ENCODE measurements around the gene TRIM10.
"Not testable (repeated sequence)": the region's sequence is repeated elsewhere in the genome, so short reads cannot be mapped to it uniquely, and the experiment has no call there.

The TRIM10 gene

DNA sequence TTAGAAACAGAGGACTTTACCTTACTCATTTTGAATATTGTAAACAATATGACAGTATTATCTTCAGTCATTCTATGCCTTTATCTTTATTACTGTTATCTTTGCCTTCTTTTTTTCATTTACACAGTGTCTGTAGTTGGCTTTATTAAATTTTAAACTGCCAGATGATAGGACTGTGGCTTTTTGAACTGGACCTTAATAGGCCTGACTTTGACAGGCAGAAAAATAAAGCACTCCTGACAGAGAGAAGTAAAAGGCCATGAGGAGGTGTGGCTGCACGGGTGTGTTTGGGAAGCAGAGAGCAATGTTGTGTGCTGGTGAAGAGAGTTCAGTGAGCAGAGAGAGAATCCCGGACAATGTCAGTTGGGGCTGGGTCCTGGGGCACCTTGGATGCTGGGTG is 17.2 kb downstream of the TRIM10 start:
- no peak overlapping the region for H3K27ac ChIP-seq
- TF ChIP-seq, protein P1, sequence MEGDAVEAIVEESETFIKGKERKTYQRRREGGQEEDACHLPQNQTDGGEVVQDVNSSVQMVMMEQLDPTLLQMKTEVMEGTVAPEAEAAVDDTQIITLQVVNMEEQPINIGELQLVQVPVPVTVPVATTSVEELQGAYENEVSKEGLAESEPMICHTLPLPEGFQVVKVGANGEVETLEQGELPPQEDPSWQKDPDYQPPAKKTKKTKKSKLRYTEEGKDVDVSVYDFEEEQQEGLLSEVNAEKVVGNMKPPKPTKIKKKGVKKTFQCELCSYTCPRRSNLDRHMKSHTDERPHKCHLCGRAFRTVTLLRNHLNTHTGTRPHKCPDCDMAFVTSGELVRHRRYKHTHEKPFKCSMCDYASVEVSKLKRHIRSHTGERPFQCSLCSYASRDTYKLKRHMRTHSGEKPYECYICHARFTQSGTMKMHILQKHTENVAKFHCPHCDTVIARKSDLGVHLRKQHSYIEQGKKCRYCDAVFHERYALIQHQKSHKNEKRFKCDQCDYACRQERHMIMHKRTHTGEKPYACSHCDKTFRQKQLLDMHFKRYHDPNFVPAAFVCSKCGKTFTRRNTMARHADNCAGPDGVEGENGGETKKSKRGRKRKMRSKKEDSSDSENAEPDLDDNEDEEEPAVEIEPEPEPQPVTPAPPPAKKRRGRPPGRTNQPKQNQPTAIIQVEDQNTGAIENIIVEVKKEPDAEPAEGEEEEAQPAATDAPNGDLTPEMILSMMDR (conservative IDR thresholded peaks at IDR 0.05) = no peak

DNA sequence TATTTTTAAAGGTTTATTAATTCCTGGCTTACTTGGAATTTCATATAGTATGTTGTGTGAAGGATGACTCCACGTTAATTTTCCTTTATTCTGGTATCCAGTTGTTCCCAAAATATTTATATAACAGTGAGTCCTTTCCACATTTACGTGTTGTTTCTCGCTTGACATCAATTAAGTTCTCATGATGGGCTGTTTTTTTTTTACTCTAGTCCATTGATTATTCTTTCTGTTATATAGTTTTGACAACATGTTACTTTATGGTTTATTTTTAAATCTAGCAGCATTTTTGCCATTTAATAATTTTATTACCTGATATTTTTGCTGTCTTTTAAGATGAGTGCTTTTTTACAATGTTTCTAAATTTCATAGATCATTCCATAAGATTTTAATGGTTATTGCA is 18.3 kb downstream of the TRIM10 start:
- no peak overlapping the region for H3K27ac ChIP-seq
- TF ChIP-seq, protein P1 (conservative IDR thresholded peaks at IDR 0.05) = no peak

DNA sequence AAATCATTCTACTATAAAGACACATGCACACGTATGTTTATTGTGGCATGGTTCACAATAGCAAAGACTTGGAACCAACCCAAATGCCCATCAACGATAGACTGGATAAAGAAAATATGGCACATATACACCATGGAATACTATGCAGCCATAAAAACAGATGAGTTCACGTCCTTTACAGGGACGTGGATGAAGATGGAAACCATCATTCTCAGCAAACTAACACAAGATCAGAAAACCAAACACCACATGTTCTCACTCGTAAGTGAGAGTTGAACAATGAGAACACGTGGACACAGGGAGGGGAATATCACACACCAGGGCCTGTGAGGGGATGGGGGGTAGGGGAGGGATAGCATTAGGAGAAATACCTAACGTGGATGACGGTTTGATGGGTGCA is 20.8 kb downstream of the TRIM10 start:
- not testable (repeated sequence) for H3K27ac ChIP-seq

DNA sequence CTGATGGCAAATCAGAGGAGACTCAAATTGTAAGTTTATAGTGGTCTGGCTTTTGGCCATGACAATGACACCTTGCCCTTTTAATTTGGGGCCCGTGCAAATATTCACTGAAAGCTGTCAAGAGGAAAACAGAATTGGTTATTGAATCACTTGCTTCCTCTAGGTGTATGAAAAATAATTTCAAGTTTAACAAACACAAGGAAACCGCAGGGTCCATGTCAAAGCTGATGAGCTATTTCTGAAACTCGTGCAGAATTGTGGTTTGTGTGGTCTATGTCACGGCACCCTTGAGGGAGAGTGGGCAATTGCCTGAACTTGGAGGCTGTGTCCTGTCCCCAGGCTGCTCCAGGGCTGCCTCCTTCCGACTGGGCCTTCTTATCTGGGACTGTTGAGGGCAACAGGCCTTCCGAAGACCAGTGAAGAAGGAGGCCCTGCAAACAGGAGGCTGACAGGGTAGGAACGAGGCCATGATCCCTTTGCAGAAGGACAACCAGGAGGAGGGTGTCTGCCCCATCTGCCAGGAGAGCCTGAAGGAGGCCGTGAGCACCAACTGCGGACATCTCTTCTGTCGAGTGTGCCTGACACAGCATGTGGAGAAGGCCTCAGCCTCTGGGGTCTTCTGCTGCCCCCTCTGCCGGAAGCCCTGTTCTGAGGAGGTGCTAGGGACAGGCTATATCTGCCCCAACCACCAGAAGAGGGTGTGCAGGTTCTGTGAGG is 24.3 kb downstream of the TRIM10 start:
- TF ChIP-seq, protein P1 (conservative IDR thresholded peaks at IDR 0.05) = no peak
- H3K27ac ChIP-seq = no peak overlapping the region

DNA sequence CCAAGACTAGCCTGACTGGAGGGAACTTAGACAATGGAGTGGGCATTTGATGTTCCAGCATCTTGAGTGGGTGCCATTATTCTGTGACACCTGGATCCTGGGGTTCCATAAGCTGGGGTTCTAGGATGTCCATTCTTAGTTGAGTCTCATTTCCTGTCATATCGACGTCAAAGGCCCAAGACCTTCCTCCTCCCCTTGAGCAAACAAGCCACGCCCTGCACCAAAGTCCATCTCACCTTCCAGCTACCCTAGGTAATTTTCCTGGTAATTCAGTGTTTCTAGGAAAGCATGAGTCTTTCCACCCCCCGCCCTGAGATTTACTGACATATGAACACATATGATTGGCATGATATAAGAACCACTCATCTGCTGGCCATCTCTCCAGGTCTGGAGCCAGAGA is 25.3 kb downstream of the TRIM10 start, which contains the start of gene TRIM40:
TRIM40 (plus strand) TSS at position 384 of the 400 bp plus-strand sequence. CDS start 897 bp downstream, outside the sequence.
- TF ChIP-seq, protein P1 (conservative IDR thresholded peaks at IDR 0.05) = no peak

DNA sequence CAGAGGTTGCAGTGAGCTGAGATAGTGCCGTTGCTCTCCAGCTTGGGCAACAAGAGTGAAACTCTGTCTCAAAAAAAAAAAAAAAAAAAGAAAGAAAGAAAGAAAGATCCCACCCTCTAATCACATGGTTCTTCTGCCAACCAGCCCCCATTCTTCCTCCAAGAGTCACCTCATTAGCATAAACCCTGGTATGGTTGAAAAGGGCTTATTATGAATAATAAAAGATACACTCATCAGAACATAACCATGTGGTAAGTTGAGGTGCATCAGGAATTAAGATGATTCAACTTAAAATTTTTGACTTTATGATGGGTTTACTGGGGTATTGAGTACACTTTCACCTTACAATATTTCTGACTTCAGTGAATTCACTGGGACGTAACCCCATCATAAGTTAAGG is 25.9 kb downstream of the TRIM10 start:
- H3K27ac ChIP-seq = no peak overlapping the region
- TF ChIP-seq, protein P1 (conservative IDR thresholded peaks at IDR 0.05) = no peak

More for the DNA sequence above, 25.3 kb downstream of the TRIM10 start, which contains the start of gene TRIM40:
- H3K27ac ChIP-seq = no peak within 1 kb of the TSS

DNA sequence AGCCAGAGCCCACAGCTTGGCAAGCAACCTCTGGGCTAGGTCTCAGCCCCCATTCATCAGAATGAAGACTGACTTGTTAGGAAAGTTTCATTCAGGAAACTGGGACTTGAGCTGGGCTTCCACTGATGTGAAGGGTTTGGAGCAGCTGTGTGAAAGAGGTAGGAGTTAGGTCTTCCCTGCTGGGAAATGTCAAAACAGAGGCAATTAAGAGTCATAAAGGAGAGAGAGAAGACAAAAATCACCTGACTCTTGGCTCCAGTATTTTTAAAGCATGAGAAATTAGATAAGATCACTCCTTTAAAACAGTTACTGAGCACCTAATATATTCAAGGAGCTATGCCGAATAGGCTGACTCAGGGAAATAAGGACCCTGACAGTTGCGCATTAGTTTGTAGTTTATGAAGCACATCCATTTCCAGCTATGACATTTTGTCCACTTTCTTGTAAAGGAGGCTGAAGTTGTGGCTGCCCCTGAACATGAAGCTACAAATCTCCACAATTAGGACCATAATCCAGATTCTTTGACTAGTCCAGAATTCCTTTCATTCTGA is 29.0 kb downstream of the TRIM10 start:
- H3K27ac ChIP-seq = no peak overlapping the region
- TF ChIP-seq, protein P1 (conservative IDR thresholded peaks at IDR 0.05) = no peak

Measured in VCaP (cell line).